K562 (cell line): ENCODE data around the gene ZNF646. TPM values are rescaled to one million over a fixed set of nuclear protein-coding genes. Genes with fewer than 3 reads are reported as not detected.

Experiments
- ARID1B ChIP-seq: fragments of 450-650 bp; IDR thresholded peaks from 2 replicates; pipeline ENCODE4 v1.6.1; 2016; ENCODE audit warnings: antibody characterized with exemption, mild to moderate bottlenecking, inconsistent platforms
- ASH1L ChIP-seq: fragments of 450-650 bp; IDR thresholded peaks from 2 replicates; pipeline ENCODE4 v1.6.1; 2018; ENCODE audit warnings: borderline replicate concordance, mild to moderate bottlenecking, low read depth; ENCODE audit not compliant: partially characterized antibody
- E2F3 ChIP-seq: fragments of 250-450 bp; sonication (Bioruptor Pico); IDR thresholded peaks from 2 replicates; pipeline ENCODE4 v1.4.0; 2020; ENCODE audit warnings: mild to moderate bottlenecking
- ETS2 ChIP-seq: IDR thresholded peaks from 2 replicates; pipeline ENCODE4 v1.6.1; 2016; ENCODE audit warnings: borderline replicate concordance, missing genetic modification characterization, mild to moderate bottlenecking, moderate library complexity, missing compliant biosample characterization; ENCODE audit not compliant: poor library complexity, severe bottlenecking
- HIVEP1 ChIP-seq: fragments of 250-450 bp; sonication (Bioruptor Pico); IDR thresholded peaks from 2 replicates; pipeline ENCODE4 v1.4.0; 2020; ENCODE audit warnings: mild to moderate bottlenecking
- IRF9 ChIP-seq: fragments of 450-650 bp; IDR thresholded peaks from 2 replicates; pipeline ENCODE4 v1.6.1; 2016; ENCODE audit warnings: missing biosample characterization, missing genetic modification characterization
- NFIX ChIP-seq: fragments of 250-450 bp; sonication (Bioruptor Pico); IDR thresholded peaks from 2 replicates; pipeline ENCODE4 v1.4.0; 2020; ENCODE audit warnings: low read depth, mild to moderate bottlenecking, moderate library complexity
- SMAD4 ChIP-seq: fragments of 250-450 bp; sonication (Bioruptor Pico); conservative IDR thresholded peaks from 2 replicates; pipeline ENCODE4 v1.8.0; 2021; ENCODE audit warnings: inconsistent platforms, mild to moderate bottlenecking, moderate library complexity
- TAF15 ChIP-seq: fragments of 200-400 bp; formaldehyde crosslinking; IDR thresholded peaks from 2 replicates; pipeline ENCODE4 v1.6.1; 2017; ENCODE audit warnings: mild to moderate bottlenecking, low read depth, low read length, moderate library complexity
- TAF9B ChIP-seq: fragments of 450-650 bp; IDR thresholded peaks from 2 replicates; pipeline ENCODE4 v1.6.1; 2018; ENCODE audit warnings: mild to moderate bottlenecking; ENCODE audit not compliant: partially characterized antibody
- ZBTB40 ChIP-seq, 2 experiments: fragments of 450-650 bp in 1 of 2; sonication (generic) in 1 of 2; formaldehyde crosslinking in 1 of 2; IDR thresholded peaks; 2 replicates each; pipeline versions ENCODE4 v1.7.1 to v1.9.0; 2016 to 2022; ENCODE audit warnings: inconsistent platforms in 1 of 2, mild to moderate bottlenecking in 1 of 2, missing genetic modification reagents in 1 of 2
- ZKSCAN8 ChIP-seq: fragments of 200-800 bp; sonication (Bioruptor generic); IDR thresholded peaks from 2 replicates; pipeline ENCODE4 v1.6.1; 2016; ENCODE audit warnings: missing genetic modification characterization, missing compliant biosample characterization
- ZNF280B ChIP-seq: fragments of 250-450 bp; sonication (Bioruptor Pico); IDR thresholded peaks from 2 replicates; pipeline ENCODE4 v1.5.1; 2021; ENCODE audit warnings: mild to moderate bottlenecking
- ZNF696 ChIP-seq: fragments of 250-450 bp; sonication (Bioruptor Pico); conservative IDR thresholded peaks from 2 replicates; pipeline ENCODE4 v1.4.0; 2020; ENCODE audit warnings: mild to moderate bottlenecking, moderate library complexity
- ZNF830 ChIP-seq: fragments of 250-450 bp; sonication (Bioruptor Pico); IDR thresholded peaks from 2 replicates; pipeline ENCODE4 v1.5.0; 2021; ENCODE audit warnings: mild to moderate bottlenecking
- polyA plus RNA-seq, 8 experiments: library from polyadenylated mRNA; depleted of rRNA in 4 of 8; stranded (reverse) in 5 of 8; unstranded in 3 of 8; fragments of >200 nt; fragmentation: Nextera tagmentation in 2 of 8; fragmentation: Illumina TruSeq in 1 of 8; extraction: Ambion mirVana in 2 of 8; extraction: Trizol in 1 of 8; gene quantifications; 2 replicates each; pipeline versions ENCODE4 v1.2.1 to v1.2.3, GENCODE V29; 2011 to 2014; ENCODE audit warnings: inconsistent platforms in 1 of 8, missing spikeins in 1 of 8
- total RNA-seq, 7 experiments: library from RNA; depleted of rRNA in 6 of 7; stranded (reverse); fragments of >200 nt in 6 of 7; fragmentation: Illumina TruSeq in 2 of 7; extraction: Trizol in 2 of 7; gene quantifications; 2 replicates each; pipeline versions ENCODE4 v1.2.1 to v1.2.3, GENCODE V29; 2011 to 2021; ENCODE audit warnings: low replicate concordance in 1 of 7

The ZNF646 gene
- total and polyA plus RNA-seq, 9 of the 15 experiments (the other 6 are each of a cell fraction or from before 2014, with no cell fraction given), result 0.08 to 20.6 (median 8.0) TPM

GRCh38 chr16:31073142-31073969, 866 bp upstream of the ZNF646 start (continued):
- no peak for TF ChIP-seq ZNF280B (CRISPR knock-in tag)
- no peak for TF ChIP-seq ZKSCAN8 (CRISPR knock-in tag)
- no peak for TF ChIP-seq ZNF696
- TF ChIP-seq TAF9B, result no peak
- no peak for TF ChIP-seq ARID1B
- TF ChIP-seq NFIX (CRISPR knock-in tag), result no peak
- TF ChIP-seq E2F3 (CRISPR knock-in tag), result peak; percentile 44; the same call in 1 of the 2 replicates
- no peak for TF ChIP-seq IRF9 (tag)
- no peak for TF ChIP-seq HIVEP1
- TF ChIP-seq ETS2 (tag), result no peak
- no peak for TF ChIP-seq TAF15
- TF ChIP-seq ASH1L, result no peak
- TF ChIP-seq ZNF830 (CRISPR knock-in tag), result no peak
- peak; percentile 87 for TF ChIP-seq SMAD4 (CRISPR knock-in tag)
- TF ChIP-seq ZBTB40 (IDR thresholded peaks at IDR 0.05), result no peak
- no peak for TF ChIP-seq ZBTB40 (CRISPR knock-in tag; IDR thresholded peaks at IDR 0.05)
